Stimulated activated CD8-positive, alpha-beta memory T cell treated with anti-CD3 and anti-CD28 coated beads, Interleukin-7, amount 100 ng/mL, for 48 hours (primary cell): ENCODE results near the gene LOXL1.
"Not testable (repeated sequence)": the region's sequence is repeated elsewhere in the genome, so short reads cannot be mapped to it uniquely, and the experiment has no call there.

Experiments
- DNase-seq, 2 donors: peaks; one replicate each; pipeline ENCODE4 v3.0.0-alpha.2; 2020; ENCODE audit warnings: low read depth in 1 of 2; ENCODE audit errors: extremely low read depth in 1 of 2

LOXL1 gene

GRCh38 chr15:73951601-73952000, 25.3 kb downstream of the LOXL1 start:
- no peak for DNase-seq

GRCh38 chr15:73952171-73952912, 26.1 kb downstream of the LOXL1 start:
- DNase-seq = no peak

GRCh38 chr15:73952913-73953750, 26.9 kb downstream of the LOXL1 start:
- no peak for DNase-seq

GRCh38 chr15:73954188-73955145, 28.2 kb downstream of the LOXL1 start:
- DNase-seq = no peak

GRCh38 chr15:73955326-73955725, 29.1 kb downstream of the LOXL1 start:
- no peak for DNase-seq

- DNase-seq = no peak
These were observed 29.8 kb downstream of the LOXL1 start for GRCh38 chr15:73955861-73956742.

GRCh38 chr15:73956743-73957135, 30.5 kb downstream of the LOXL1 start:
- DNase-seq = no peak

GRCh38 chr15:73957276-73957675, 31.0 kb downstream of the LOXL1 start:
- DNase-seq = no peak

- no peak for DNase-seq
These were observed 31.5 kb downstream of the LOXL1 start for GRCh38 chr15:73957785-73958184.

- no peak for DNase-seq
These were observed 32.8 kb downstream of the LOXL1 start for GRCh38 chr15:73959012-73959581.

GRCh38 chr15:73959801-73960200, 33.5 kb downstream of the LOXL1 start:
- no peak for DNase-seq

- not testable (repeated sequence) for DNase-seq
These were observed 34.3 kb downstream of the LOXL1 start for GRCh38 chr15:73960472-73961070.

GRCh38 chr15:73962433-73962832, 36.2 kb downstream of the LOXL1 start:
- DNase-seq = no peak

- peak; percentile 68 to 72 for DNase-seq
These were observed 38.5 kb downstream of the LOXL1 start for GRCh38 chr15:73964736-73965093.

- DNase-seq = peak in 1 of 2 donors; percentile 70
These were observed 39.0 kb downstream of the LOXL1 start for GRCh38 chr15:73965094-73965757.

GRCh38 chr15:73965758-73966113, 39.5 kb downstream of the LOXL1 start:
- DNase-seq = no peak

- DNase-seq = no peak
These were observed 42.2 kb downstream of the LOXL1 start for GRCh38 chr15:73968461-73968860.

GRCh38 chr15:73969151-73969759, 43.0 kb downstream of the LOXL1 start:
- DNase-seq = no peak
